Measurements from ENCODE around the gene TMEM201. TPM values are rescaled to one million over a fixed set of nuclear protein-coding genes. Genes with fewer than 3 reads are reported as not detected.
"Not testable (repeated sequence)": the region's sequence is repeated elsewhere in the genome, so short reads cannot be mapped to it uniquely, and the experiment has no call there.

The TMEM201 gene, protein sequence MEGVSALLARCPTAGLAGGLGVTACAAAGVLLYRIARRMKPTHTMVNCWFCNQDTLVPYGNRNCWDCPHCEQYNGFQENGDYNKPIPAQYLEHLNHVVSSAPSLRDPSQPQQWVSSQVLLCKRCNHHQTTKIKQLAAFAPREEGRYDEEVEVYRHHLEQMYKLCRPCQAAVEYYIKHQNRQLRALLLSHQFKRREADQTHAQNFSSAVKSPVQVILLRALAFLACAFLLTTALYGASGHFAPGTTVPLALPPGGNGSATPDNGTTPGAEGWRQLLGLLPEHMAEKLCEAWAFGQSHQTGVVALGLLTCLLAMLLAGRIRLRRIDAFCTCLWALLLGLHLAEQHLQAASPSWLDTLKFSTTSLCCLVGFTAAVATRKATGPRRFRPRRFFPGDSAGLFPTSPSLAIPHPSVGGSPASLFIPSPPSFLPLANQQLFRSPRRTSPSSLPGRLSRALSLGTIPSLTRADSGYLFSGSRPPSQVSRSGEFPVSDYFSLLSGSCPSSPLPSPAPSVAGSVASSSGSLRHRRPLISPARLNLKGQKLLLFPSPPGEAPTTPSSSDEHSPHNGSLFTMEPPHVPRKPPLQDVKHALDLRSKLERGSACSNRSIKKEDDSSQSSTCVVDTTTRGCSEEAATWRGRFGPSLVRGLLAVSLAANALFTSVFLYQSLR
- 10 to 100 TPM; 15.1 to 19.3 (median 16.7) TPM for polyA plus RNA-seq (ENCODE audit: insufficient read length in 4 of 4)

DNA sequence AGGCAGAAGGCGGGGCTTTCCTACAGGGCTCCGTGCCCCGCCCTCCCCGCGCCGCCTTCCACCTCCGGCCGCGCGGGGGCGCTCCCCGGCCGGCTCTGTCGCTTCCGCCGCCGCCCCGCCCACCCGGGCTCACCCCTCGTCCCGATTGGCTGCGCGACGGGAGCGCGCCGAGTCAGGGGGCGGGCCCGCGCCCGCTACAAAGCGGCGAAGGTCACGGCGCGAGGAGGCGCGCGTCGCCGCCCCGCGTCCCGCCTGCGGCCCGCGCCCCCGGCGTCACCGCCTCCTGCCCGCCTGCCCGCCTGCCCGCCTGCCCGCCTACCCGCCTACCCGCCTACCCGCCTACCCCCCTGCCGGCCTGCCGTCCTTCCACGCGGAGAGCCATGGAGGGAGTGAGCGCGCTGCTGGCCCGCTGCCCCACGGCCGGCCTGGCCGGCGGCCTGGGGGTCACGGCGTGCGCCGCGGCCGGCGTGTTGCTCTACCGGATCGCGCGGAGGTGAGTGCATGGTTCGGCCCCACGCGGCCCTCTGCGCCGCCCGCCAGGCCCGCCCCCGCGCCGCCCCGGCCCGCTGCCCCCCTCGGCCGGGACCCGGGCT lies at the start of gene TMEM201:
TSS of gene TMEM201 (plus strand) at position 361 of the 593 bp plus-strand sequence. CDS start at position 381, 20 bp downstream.
- DNase-seq (ENCODE audit: low read depth in 4 of 4, low spot score in 3 of 4) = peak; percentile 87 to 92 (median 88)

DNA sequence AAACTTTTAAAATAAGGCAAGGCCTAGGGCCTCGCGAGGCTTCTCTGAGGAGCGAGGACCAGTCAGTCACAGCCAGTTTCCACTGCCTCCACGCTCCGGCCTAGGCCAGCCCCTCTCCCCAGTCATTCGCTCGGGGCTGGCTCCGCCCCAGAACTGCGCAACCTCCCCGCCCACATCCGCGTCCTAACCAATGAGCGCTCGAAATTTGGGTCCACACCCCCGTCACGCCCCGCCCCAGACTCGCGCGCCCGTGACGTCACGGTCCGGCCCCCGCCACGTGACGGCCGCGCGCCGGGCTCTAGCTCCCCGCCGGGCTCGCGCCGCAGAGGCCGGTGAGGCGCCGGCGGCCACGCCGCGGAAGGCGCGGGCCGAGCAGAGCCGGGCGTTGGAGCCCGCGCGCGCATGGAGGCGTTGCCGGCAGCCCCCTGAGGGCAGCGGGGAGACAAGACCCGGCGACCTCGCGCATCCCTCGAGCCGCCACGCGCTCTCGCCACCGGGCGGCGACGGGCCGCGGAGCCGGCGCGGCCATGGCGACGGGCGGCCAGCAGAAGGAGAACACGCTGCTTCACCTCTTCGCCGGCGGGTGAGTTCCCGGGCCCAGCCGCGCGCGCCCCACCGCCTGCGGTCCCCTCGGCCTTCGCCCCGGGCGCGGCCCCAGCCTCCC lies 49.4 kb upstream of the TMEM201 start, which contains the start of gene SLC25A33:
TSS of gene SLC25A33 (plus strand) at position 301 of the 664 bp plus-strand sequence. CDS start at position 528, 227 bp downstream.
- DNase-seq (ENCODE audit: low read depth in 4 of 4, low spot score in 3 of 4) = peak; percentile 95 to 97 (median 96)

DNA sequence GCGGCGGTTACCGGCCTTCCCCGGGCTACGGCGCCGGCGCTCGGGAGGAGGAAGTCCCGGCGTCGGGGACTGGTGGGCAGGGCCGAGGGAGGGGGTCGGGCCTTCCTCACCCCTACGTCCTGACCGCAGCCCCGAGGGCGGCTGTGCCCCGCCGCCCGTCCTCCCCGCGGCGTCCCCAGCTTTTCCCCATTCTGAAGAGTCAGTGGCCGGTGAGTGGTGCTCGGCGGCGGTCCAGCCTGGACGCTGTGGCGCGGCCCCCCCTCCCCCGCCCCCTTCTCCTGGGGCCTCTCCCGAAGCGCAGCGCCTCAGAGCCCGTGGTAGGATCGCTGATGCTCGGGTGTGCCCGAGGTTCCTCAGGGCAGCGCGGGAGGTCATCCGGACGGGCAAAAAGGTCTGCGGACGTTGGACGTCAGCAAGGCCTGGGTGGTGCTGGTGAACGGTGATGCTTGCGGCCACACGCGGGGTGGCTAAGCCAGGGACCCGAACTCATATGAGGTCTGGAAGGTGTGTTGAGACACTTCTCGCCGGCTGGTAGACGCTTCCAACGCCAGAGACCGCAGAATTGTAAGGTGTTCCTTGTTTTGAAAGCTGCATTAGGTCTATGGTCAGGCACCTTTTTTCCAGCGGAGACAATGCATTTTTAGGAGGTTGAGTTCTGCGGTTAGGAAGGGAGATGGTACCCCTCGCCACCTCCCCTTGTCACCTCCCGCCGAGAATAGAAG lies 48.7 kb upstream of the TMEM201 start:
- DNase-seq (ENCODE audit: low read depth in 4 of 4, low spot score in 3 of 4) = peak in 1 of 4 donors; percentile 48

DNA sequence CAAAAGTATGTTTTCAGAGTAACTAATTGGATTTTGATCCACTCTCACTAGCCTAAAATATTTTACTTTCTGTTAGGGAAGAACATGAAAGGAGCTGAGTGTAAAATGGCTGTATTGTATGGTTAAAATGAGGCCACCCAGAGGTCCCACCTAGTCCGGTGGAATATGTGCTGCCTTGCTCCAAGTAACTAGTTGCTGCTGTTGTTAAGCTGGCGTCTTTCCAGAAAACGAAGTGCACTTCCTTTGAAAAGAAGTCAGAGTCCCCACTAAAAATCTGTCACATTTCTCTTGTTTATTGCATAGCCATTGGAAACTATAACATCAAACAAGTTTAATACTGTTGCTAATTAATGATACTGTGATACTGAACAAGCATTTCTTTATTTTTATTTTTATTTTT lies 46.3 kb upstream of the TMEM201 start:
- DNase-seq (ENCODE audit: low read depth in 4 of 4, low spot score in 3 of 4) = peak in 1 of 4 donors; percentile 67

DNA sequence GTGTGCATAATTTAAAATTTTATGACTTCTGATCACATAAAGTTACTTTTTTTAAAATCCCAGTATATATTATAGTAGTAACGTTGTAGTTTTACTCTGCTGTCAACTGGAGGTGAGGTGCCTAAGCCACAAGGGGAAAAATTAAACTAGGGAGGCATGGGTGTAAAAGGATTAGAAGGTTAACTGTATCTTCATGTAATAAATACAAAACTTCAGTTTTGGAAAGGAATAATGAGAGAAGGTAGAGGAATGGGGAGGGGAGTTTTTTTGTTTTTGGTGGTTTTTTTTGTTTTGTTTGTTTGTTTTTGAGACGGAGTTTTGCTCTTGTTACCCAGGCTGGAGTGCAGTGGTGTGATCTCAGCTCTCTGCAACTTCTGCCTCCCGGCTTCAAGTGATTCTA lies 43.8 kb upstream of the TMEM201 start:
- DNase-seq (ENCODE audit: low read depth in 4 of 4, low spot score in 3 of 4) = no peak

DNA sequence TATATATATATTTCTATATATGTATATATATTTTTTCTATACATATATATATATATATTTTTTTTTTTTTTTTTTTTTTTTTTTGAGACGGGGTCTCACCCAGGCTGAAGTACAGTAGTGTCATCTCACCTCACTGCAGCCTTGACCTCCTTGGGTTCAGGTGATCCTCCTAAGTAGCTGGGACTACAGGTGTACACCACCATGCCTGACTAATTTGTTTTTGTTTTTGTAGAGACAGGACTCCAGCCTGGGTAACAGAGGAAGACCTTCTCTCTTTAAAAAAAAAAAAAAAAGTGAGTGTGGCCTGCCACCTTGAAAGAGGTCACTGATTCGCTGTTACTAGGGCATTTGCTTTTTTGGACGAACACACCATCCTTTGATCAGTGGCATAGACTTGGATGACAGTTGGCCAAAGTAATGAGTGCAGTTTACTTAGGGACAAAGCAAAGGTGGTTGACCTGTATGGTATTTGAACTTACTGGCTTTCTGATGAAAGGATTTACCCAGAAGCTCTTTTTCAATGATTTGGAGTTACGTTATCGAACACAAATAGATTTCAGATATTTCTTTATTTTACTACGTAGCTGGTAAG lies 38.7 kb upstream of the TMEM201 start:
- DNase-seq (ENCODE audit: low read depth in 4 of 4, low spot score in 3 of 4) = no peak

DNA sequence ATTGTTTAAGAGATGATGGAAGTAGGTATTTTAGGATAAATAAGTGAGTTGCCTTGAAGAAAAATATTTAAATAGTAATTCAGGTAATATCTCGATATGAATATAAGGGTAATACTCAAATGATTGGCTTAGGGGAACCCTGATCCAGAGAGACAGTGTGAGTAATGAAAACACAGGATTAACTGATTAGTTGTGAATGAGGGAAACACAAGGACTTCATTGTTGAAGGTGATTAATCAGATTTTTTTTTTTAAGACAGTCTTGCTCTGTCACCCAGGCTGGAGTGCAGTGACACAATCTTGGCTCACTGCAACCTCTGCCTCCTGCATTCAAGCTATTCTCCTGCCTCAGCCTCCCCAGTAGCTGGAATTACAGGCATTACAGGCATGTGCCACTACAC lies 36.7 kb upstream of the TMEM201 start:
- DNase-seq (ENCODE audit: low read depth in 4 of 4, low spot score in 3 of 4) = no peak

DNA sequence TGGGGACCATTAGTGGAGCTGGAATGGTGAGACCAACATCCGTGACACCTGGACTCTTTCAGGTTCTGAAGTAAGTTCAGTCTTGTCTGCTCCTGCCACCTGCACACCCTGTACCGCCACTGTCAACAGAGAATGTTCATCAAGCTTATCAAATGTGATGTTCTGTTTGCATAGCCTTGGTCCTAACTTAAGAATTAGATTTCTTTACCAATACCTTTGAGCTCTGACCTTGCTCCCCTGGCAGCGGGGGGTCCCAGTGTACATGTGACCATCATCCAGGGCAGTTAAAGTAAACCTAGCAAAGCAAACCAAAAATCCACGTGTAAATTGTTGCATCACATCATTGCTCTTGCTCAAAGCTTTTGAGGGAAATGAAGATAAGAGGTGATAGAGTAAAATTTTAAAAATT lies 35.0 kb upstream of the TMEM201 start:
- no peak for DNase-seq (ENCODE audit: low read depth in 4 of 4, low spot score in 3 of 4)

DNA sequence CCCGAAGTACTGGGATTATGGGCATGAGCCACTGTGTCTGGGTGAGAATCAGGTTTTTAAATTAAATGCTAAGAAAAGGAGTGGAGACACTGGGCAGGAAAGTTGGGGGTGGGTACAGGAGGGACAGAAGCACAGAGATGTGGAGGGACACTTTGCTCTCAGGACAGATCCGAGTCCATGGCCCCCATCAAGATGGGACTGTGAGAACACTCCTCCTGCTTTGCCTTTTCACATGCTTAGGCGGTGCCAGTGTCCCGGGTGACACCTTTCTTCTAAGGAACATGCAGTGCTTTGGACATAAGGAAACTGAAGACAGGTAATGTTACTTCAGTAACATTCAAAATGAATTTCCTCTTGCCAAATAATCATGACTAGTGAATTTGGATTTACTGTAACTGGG lies 32.8 kb upstream of the TMEM201 start:
- no peak for DNase-seq (ENCODE audit: low read depth in 4 of 4, low spot score in 3 of 4)

DNA sequence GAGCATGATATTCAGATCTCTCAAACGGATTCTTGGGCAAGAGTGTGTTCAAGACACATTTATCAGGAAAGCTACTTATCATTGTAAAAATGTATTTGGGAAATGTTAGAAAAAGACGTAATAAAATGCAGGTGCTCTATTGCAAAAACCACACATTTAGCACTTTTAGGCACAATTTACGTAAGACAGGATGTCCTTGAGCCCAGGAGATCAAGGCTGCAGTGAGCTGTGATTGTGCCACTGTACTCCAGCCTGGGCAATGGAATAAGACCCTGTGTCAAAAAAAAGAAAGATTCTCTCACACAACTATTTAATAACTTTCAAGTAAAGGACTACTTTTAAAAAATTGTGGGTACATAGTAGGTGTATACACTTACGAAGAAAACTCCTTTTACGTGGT lies 31.1 kb upstream of the TMEM201 start:
- no peak for DNase-seq (ENCODE audit: low read depth in 4 of 4, low spot score in 3 of 4)

DNA sequence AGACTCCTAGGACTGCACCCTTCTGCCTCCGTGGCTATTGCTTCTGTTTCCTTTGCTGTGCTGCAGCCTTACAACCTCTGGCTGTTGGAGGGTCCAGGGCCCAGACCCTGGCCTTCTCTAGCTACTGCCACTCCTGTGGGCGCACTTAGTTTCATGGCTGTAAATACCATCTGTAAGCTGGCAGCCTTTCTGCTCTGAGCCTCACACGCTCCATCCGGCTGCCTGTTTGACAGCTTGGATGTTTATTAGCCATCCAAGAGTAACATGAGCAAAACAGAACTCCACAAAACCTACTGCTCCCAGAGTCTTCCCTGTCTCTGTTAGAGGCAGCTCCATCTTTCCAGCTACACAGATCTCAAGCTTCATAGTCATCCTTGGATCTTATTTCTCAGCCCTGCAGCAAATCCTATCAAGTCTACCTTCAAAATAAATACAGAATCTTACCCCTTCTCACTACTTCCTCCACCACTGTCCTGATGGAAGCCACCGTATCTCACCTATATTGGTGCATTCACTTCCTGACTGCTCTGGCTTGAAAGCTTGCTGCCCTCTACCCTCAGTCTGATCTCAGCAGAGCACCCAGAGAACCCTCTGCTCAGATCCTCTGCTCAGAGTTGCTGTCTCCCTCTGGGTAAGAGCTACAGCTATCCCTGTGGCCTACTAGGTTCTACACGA lies 30.3 kb upstream of the TMEM201 start:
- DNase-seq (ENCODE audit: low read depth in 4 of 4, low spot score in 3 of 4) = no peak

DNA sequence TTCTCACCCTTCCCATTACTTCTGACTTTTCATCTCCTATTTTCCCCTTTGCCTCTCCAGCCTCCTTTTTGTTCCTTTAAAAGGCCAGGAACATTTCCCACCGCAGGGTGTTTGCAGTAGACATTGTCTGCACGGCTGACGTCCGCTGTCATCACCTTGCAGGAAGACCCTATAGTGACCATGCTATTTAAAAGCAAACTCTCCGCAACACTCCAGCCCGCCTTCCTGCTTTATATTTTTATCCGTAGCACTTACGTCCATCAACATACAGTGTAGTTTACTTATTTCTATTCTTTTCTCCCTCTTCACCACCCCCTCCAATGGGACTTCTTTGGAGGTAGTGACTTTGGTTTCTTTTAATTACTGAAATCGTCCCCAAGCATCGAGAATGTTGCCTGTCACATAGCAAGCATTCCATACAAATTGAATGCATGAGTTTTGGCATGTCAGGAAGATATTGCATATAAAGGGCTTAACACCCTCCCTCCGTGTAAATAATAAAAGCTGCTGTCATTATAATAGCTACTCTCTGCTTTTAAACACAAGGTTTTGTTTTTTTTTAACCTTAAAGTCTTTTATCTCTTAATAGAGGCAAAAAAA lies 29.7 kb upstream of the TMEM201 start:
- DNase-seq (ENCODE audit: low read depth in 4 of 4, low spot score in 3 of 4) = no peak

DNA sequence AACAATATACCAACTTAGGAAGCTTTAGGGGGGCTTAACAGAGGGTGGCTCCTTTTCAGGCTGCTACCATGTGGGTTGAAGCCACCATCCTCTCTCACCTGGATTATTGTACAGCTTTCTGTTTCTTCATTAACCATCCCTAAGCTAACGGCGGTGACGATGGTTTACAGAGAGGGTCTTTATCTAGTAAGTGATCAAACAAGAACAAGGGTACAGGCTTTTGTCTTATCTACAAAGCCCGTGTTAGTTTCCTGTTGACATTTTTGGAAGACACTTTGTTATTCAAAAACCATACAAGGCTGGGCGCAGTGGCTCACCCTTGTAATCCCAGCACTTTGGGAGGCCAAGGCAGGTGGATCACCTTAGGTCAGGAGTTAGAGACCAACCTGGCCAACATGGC lies 29.0 kb upstream of the TMEM201 start:
- no peak for DNase-seq (ENCODE audit: low read depth in 4 of 4, low spot score in 3 of 4)

DNA sequence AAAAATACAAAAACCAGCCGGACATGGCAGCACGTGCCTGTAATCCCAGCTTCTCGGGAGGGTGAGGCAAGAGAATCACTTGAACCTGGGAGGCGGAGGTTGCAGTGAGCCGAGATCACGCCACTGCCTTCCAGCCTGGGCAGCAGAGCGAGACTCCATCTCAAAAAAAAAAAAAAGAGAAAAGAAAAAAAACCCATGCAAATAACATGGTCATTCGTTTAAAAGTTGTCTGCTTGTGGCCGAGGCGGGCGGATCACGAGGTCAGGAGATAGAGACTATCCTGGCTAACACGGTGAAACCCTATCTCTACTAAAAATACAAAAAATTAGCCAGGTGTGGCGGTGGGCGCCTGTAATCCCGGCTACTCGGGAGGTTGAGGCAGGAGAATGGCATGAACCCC lies 28.6 kb upstream of the TMEM201 start:
- DNase-seq (ENCODE audit: low read depth in 4 of 4, low spot score in 3 of 4) = not testable (repeated sequence)

DNA sequence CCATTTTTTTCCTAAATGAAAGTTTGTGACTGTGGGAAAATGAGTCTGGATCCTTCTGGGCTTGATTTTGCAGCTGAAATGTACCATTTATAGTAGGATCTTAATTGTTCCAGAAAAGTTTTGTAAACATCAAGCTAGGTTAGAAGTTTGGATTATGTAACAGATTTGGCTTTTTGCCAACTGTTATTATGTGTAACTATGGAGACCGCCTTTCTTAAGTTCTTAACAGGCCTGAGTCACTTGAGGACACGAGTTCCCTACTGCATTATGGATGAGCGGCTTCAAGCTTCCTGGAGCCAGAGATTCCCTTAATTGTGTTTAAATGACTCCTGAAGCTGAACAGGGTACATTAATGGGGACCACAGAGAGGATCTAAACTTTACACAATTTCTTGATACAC lies 27.3 kb upstream of the TMEM201 start:
- peak in 2 of 4 donors; percentile 43 to 60 for DNase-seq (ENCODE audit: low read depth in 4 of 4, low spot score in 3 of 4)

DNA sequence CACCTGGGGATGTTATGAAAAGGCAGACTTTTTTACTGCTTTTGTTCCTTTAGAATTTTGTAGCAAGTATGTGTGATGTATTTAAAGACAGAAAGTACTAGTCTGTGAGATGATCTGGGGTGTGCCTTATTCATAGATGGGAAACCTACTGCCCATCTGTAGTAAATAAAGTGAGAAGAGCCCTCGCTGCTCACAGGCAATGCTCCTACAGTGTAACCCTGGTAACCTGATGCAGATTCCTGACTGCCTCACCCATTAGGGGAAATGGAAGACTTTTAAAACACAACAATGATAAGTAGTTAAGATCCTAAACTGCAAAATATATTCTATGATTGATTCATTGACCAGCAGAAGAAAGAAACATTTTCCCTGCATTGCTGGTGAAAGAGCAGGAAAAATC lies 19.4 kb upstream of the TMEM201 start:
- no peak for DNase-seq (ENCODE audit: low read depth in 4 of 4, low spot score in 3 of 4)

DNA sequence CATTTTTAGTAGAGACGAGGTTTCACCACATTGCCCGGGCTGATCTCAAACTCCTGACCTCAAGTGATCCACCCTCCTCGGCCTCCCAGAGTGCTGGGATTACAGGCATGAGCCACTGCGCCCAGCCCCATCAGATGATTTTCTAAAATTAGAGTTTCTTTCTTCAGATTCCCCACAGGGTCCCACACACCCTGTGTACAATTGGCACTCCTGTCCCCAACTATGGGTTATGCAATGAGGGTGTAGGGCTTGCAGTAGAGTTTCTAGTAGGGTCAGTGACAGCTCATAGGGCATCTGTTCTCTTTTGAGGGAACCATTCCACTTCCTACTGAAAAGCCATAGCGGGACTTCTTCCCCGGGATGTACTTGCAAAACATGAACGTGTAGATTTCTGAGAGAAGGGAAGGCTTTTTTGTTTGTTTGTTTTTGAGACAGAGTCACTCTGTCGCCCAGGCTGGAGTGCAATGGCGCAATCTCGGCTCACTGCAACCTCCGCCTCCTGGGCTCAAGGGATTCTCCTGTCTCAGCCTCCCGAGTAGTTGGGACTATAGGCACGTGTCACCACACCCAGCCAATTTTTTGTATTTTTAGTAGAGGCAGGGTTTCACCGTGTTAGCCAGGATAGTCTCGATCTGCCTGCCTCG lies 17.7 kb upstream of the TMEM201 start:
- DNase-seq (ENCODE audit: low read depth in 4 of 4, low spot score in 3 of 4) = not testable (repeated sequence)

DNA sequence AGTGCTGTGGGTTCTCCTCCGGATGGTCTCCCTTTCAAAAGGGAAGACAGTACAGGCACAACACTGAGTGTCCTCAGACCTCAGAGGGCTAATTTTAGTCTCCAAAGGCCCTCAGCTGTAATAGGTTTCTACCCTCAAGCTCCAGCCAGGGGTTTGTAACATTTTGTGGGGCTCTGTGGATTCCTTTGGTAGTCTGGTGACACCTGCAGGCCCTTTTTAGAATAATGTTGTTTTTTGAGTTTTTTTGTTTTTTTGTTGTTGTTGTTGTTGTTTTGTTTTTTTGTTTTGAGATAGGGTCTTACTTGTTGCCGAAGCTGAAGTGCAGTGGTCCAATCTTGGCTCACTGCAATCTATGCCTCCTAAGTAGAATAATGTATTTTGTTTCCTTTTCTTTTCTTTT lies 15.0 kb upstream of the TMEM201 start:
- no peak for DNase-seq (ENCODE audit: low read depth in 4 of 4, low spot score in 3 of 4)

Data from right renal pelvis (tissue), 4 donors.